Thyroid gland (tissue), 4 donors: ENCODE data around the gene TRIM52.
"Not testable (repeated sequence)": the region's sequence is repeated elsewhere in the genome, so short reads cannot be mapped to it uniquely, and the experiment has no call there.

Experiments used
- POLR2A ChIP-seq, 2 donors: fragments of 450-650 bp; IDR thresholded peaks; one replicate each; pipeline ENCODE4 v1.6.1; 2017; ENCODE audit warnings: antibody characterized with exemption in 2 of 2, mild to moderate bottlenecking in 2 of 2, moderate library complexity in 1 of 2
- TF ChIP-seq, protein P1 (sequence below), 6 experiments: fragments of 200-600 bp in 3 of 6; fragments of 450-650 bp in 3 of 6; sonication (generic) in 3 of 6; IDR thresholded peaks; one replicate each; pipeline ENCODE4 v1.5.1; 2016 to 2019; ENCODE audit warnings: antibody characterized with exemption in 6 of 6, mild to moderate bottlenecking in 2 of 6, inconsistent platforms in 1 of 6, moderate library complexity in 1 of 6

DNA sequence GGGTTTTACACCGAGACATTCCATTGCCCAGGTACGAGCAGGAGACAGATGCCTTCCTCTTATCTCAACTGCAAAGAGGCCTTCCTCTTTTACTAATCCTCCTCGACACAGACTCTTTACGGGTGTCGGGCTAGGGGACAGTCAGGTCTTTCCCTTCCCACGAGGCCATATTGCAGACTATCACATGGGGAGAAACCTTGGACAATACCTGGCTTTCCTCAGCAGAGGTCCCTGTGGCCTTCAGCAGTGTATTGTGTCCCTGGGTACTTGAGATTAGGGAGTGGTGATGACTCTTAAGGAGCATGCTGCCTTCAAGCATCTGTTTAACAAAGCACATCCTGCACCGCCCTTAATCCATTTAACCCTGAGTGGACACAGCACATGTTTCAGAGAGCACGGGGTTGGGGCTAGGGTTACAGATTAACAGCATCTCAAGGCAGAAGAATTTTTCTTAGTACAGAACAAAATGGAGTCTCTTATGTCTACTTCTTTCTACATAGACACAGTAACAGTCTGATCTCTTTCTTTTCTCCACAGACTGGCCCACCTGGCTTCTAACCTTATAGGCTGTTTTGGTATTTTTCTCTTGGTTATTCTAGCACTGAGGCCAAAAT, 6.5 kb upstream of the TRIM52 start:
- TF ChIP-seq, protein P1, sequence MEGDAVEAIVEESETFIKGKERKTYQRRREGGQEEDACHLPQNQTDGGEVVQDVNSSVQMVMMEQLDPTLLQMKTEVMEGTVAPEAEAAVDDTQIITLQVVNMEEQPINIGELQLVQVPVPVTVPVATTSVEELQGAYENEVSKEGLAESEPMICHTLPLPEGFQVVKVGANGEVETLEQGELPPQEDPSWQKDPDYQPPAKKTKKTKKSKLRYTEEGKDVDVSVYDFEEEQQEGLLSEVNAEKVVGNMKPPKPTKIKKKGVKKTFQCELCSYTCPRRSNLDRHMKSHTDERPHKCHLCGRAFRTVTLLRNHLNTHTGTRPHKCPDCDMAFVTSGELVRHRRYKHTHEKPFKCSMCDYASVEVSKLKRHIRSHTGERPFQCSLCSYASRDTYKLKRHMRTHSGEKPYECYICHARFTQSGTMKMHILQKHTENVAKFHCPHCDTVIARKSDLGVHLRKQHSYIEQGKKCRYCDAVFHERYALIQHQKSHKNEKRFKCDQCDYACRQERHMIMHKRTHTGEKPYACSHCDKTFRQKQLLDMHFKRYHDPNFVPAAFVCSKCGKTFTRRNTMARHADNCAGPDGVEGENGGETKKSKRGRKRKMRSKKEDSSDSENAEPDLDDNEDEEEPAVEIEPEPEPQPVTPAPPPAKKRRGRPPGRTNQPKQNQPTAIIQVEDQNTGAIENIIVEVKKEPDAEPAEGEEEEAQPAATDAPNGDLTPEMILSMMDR (IDR thresholded peaks at IDR 0.05): peak in 2 of 6 experiments; percentile 24 to 35
- not testable (repeated sequence) for TF ChIP-seq POLR2A (IDR thresholded peaks at IDR 0.05)
